GM18520 (cell line): ENCODE measurements around the gene SEMA6C.
"Not testable (repeated sequence)": the region's sequence is repeated elsewhere in the genome, so short reads cannot be mapped to it uniquely, and the experiment has no call there.

Experiments
- ATAC-seq: cut with Tn5 transposase; IDR thresholded peaks from one replicate; pipeline ENCODE4 v1.9.1; 2021; ENCODE audit not compliant: unreplicated experiment

Gene SEMA6C

GRCh38 chr1:151132335-151133017 is 14.0 kb downstream of the SEMA6C start:
- ATAC-seq, result no peak

GRCh38 chr1:151131701-151132334 is 14.6 kb downstream of the SEMA6C start:
- ATAC-seq, result no peak

GRCh38 chr1:151130987-151131586 is 15.3 kb downstream of the SEMA6C start:
- ATAC-seq, result no peak

- ATAC-seq, result no peak
Observed at GRCh38 chr1:151128800-151129199, 17.6 kb downstream of the SEMA6C start.

- no peak for ATAC-seq
Observed at GRCh38 chr1:151124763-151125403, 21.5 kb downstream of the SEMA6C start.

GRCh38 chr1:151113877-151114276 is 32.6 kb downstream of the SEMA6C start:
- ATAC-seq, result no peak

- no peak for ATAC-seq
Observed at GRCh38 chr1:151108331-151108730, 38.1 kb downstream of the SEMA6C start.

GRCh38 chr1:151106894-151107293 is 39.5 kb downstream of the SEMA6C start:
- ATAC-seq, result no peak

- no peak for ATAC-seq
Observed at GRCh38 chr1:151104630-151105029, 41.8 kb downstream of the SEMA6C start.

GRCh38 chr1:151098126-151098525 is 48.3 kb downstream of the SEMA6C start:
- no peak for ATAC-seq

- ATAC-seq, result not testable (repeated sequence)
Observed at GRCh38 chr1:151097426-151097825, 49.0 kb downstream of the SEMA6C start.

GRCh38 chr1:151085953-151086559 is 60.4 kb downstream of the SEMA6C start:
- no peak for ATAC-seq
